OCI-LY3 (cell line): Measurements from ENCODE around the gene AVL9.

Experiments
- CTCF ChIP-seq: fragments of 200-600, 300-600 bp; sonication (generic); IDR thresholded peaks from 2 replicates; pipeline ENCODE4 v1.5.1; 2014; ENCODE audit warnings: antibody characterized with exemption, low read length, low read depth
- EZH2phosphoT487 ChIP-seq: fragments of 200-600 bp; shearing (Covaris generic); IDR thresholded peaks from 2 replicates; pipeline ENCODE4 v1.6.1; 2018; ENCODE audit warnings: antibody characterized with exemption, mixed run types, low read depth

GRCh38 chr7:32539919-32540531 lies 44.7 kb downstream of the AVL9 start:
- TF ChIP-seq CTCF (no peak), EZH2phosphoT487 (no peak)
